GM12801 (cell line): ENCODE results near the gene PLCH1.

Experiments
- TF ChIP-seq, protein P1 (sequence below): IDR thresholded peaks from one replicate; pipeline ENCODE4 v1.5.1; 2011; ENCODE audit warnings: control low read depth; ENCODE audit not compliant: insufficient read length; ENCODE audit errors: extremely low read depth

PLCH1 gene

DNA sequence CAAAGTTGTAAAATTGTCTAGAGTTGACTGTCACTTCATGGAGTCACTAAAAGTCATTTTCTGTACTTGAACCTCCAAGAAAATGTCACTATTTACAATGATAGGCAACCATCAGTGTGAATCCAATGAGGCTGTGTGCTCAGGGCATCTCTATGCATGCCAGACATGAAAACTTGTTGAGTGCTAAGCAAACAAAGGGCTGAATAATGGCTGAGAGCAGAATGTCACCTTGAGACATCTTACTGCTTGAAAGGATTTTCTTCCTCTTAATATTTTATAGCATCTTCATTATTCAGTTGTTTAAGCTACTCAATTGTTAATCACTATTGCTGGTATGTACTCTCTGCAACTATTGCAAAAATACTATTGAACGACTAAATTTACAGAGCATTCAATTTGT lies 184.7 kb downstream of the PLCH1 start:
- TF ChIP-seq, protein P1, sequence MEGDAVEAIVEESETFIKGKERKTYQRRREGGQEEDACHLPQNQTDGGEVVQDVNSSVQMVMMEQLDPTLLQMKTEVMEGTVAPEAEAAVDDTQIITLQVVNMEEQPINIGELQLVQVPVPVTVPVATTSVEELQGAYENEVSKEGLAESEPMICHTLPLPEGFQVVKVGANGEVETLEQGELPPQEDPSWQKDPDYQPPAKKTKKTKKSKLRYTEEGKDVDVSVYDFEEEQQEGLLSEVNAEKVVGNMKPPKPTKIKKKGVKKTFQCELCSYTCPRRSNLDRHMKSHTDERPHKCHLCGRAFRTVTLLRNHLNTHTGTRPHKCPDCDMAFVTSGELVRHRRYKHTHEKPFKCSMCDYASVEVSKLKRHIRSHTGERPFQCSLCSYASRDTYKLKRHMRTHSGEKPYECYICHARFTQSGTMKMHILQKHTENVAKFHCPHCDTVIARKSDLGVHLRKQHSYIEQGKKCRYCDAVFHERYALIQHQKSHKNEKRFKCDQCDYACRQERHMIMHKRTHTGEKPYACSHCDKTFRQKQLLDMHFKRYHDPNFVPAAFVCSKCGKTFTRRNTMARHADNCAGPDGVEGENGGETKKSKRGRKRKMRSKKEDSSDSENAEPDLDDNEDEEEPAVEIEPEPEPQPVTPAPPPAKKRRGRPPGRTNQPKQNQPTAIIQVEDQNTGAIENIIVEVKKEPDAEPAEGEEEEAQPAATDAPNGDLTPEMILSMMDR: no peak

GRCh38 chr3:155556531-155556930 lies 188.3 kb downstream of the PLCH1 start:
- TF ChIP-seq, protein P1: no peak

DNA sequence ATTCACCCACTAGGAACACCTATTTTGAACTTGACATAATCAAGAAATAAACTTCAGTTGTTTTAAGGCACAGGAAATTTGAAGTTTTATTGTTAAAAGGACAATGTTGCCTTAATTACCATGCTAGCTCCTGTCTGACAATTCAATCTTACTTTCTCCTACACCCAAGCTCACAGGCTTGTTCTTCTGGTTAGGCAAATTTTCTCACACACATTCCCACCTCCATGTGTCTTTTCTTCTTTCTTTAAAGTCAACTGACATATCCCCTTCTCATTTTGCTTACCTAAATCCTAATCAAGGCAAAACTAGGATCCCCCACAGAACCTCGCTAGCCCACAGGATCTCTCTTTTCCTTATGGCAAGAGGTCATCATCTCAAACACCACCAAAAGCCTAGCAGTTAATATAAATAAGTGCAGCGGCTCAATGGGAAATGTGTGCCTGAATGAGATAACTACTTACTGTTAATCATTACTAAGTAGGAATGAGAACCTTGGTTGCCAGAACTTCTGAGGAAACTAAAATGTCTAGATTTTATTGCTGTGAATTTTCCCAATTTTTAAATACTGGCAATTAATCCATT lies 189.3 kb downstream of the PLCH1 start:
- TF ChIP-seq, protein P1: no peak

DNA sequence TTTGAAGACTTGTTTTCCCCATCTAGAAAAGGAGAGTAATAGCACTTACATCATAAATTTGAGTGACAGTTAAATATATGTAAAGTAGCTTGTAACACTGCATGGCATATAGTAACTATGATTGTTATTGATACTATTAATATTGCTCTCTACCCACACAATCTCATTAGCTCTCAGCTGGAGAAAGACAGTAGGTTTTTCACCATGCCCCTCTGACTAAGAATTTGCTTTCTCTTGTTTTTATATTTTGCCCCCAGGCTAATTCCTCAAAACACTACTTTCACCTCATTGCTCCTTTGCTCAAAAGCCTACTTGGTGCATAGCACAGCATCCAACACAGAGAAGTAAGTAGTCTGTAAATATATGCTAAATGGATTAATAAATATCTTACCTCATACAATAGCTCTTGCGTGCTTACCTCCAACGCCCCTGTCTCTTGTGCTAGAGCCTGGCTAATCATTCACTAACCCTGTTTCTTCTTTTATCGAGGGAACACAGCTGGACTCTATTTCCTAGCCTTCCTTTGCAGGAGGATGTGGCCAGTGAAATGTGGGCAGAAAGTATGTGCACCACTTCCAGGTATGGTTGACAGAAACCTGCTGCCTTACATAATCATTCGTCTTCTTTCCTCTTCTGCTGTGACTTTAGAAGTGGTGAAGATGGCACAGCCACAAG lies 190.0 kb downstream of the PLCH1 start:
- TF ChIP-seq, protein P1: no peak

DNA sequence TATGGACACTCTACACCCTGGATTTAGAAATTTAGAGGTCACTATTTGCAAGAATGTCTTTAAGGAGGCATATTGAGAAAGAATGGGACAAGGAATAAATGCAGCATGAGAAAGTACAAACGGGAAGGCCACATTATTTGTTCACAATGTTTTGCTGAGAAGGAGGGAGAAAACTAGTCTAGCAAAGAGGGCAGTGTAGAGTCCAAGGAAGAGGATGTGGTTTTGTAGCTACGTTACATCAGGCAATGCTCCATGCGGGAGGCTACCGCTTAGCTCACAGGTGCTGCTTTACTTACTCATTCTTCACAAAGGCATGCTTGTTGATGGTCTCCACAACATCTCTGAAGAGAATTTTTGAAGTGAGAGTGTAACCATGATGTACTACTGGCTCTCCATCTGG lies 191.1 kb downstream of the PLCH1 start:
- TF ChIP-seq, protein P1: no peak

- TF ChIP-seq, protein P1: no peak
Observed at GRCh38 chr3:155553326-155553725, 191.5 kb downstream of the PLCH1 start.

- TF ChIP-seq, protein P1: no peak
Observed at GRCh38 chr3:155550391-155550790, 194.5 kb downstream of the PLCH1 start.
